HepG2 (cell line): ENCODE results near the gene YIPF1. TPM values are rescaled to one million over a fixed set of nuclear protein-coding genes. Genes with fewer than 3 reads are reported as not detected.

Source experiments
- ATAC-seq: fragments of 200-7000 bp; cut with Tn5 transposase; 3 replicates; pipeline ENCODE4 v1.9.1; 2020; ENCODE audit warnings: mild to moderate bottlenecking, moderate library complexity
- BruUV-seq: library from RNA; stranded (reverse); fragments of 400-500 nt; replicated peaks from 2 replicates; lab custom pipeline; 2021; lab: Mats Ljungman, UMichigan
- CTCF ChIA-PET: fragments of 300-600 bp; formaldehyde crosslinking; extraction: SDS; loops from one replicate; lab custom pipeline; 2021; ENCODE audit warnings: low total read pairs, inconsistent platforms, low intra/inter-chr PET ratio; lab: Yijun Ruan, JAX
- POLR2A ChIA-PET: fragments of 350-600 bp; sonication (Branson Sonifier 250); formaldehyde crosslinking; loops from one replicate; lab custom pipeline; 2020; ENCODE audit warnings: antibody characterized with exemption, inconsistent platforms; lab: Yijun Ruan, JAX
- DNase-seq: peaks from one replicate; pipeline ENCODE4 v3.0.0-alpha.2; 2015; ENCODE audit warnings: low spot score
- FAIRE-seq: peaks from 3 replicates; lab custom pipeline; 2011; peaks lifted over from hg19 to GRCh38; lab: Jason Lieb, UNC
- H2AFZ ChIP-seq: one replicate; pipeline ENCODE4 v1.6.1; 2011; ENCODE audit warnings: low read length, inconsistent platforms
- H3K27ac ChIP-seq: fragments of 300-600 bp; 3 replicates; pipeline ENCODE4 v1.8.0; 2011; ENCODE audit warnings: mixed run types, mild to moderate bottlenecking, mixed read lengths, low read length, inconsistent platforms; ENCODE audit not compliant: insufficient read depth; ENCODE audit errors: extremely low read length
- H3K27me3 ChIP-seq, 2 experiments: fragments of 200-600 bp in 1 of 2; 2 replicates in 1 of 2; 3 replicates in 1 of 2; pipeline versions ENCODE4 v1.6.0 to v1.8.0; 2011; ENCODE audit warnings: low read length in 2 of 2, mild to moderate bottlenecking in 2 of 2, moderate library complexity in 2 of 2, inconsistent platforms in 1 of 2; ENCODE audit not compliant: insufficient read depth in 2 of 2, control insufficient read depth in 1 of 2
- H3K36me3 ChIP-seq, 2 experiments: fragments of 200-600 bp in 1 of 2; replicated peaks in 1 of 2; 2 replicates in 1 of 2; 3 replicates in 1 of 2; pipeline versions ENCODE4 v1.5.1 to v1.8.0; 2011; ENCODE audit warnings: low read length in 2 of 2, inconsistent platforms in 1 of 2; ENCODE audit not compliant: insufficient read depth in 2 of 2, control insufficient read depth in 1 of 2
- H3K4me1 ChIP-seq: 2 replicates; pipeline ENCODE4 v1.5.1; 2012; ENCODE audit warnings: low read length, inconsistent platforms; ENCODE audit not compliant: insufficient read depth
- H3K4me2 ChIP-seq: 2 replicates; pipeline ENCODE4 v1.6.0; 2011; ENCODE audit warnings: low read depth, low read length, inconsistent platforms
- H3K4me3 ChIP-seq, 3 experiments: fragments of 200-600 bp in 1 of 3; sonication (generic), shearing (Covaris generic) in 1 of 3; replicated peaks in 1 of 3; 2 replicates each; pipeline ENCODE4 v1.5.1; 2011 to 2016; ENCODE audit warnings: low read length in 3 of 3, inconsistent platforms in 2 of 3, low read depth in 2 of 3, mild to moderate bottlenecking in 2 of 3, control low read depth in 1 of 3, mixed read lengths in 1 of 3; ENCODE audit not compliant: insufficient read depth in 1 of 3
- H3K79me2 ChIP-seq: one replicate; pipeline ENCODE4 v1.6.1; 2011; ENCODE audit warnings: low read length, inconsistent platforms; ENCODE audit not compliant: insufficient read depth
- H3K9ac ChIP-seq: 2 replicates; pipeline ENCODE4 v1.6.0; 2011; ENCODE audit warnings: mild to moderate bottlenecking, low read depth, low read length, inconsistent platforms; ENCODE audit not compliant: insufficient read depth
- H3K9me3 ChIP-seq: 2 replicates; pipeline ENCODE4 v1.5.1; 2012; ENCODE audit warnings: mild to moderate bottlenecking, low read length
- H4K20me1 ChIP-seq: 2 replicates; pipeline ENCODE4 v1.6.0; 2011; ENCODE audit warnings: inconsistent platforms, mild to moderate bottlenecking, low read length, moderate library complexity; ENCODE audit not compliant: insufficient read depth
- ELF4 ChIP-seq: sonication (generic); formaldehyde crosslinking; IDR thresholded peaks from 2 replicates; pipeline ENCODE4 v1.5.0; 2020; ENCODE audit warnings: missing genetic modification reagents, mild to moderate bottlenecking, moderate library complexity, borderline replicate concordance
- HMG20A ChIP-seq: IDR thresholded peaks from 2 replicates; pipeline ENCODE4 v1.6.1; 2016; ENCODE audit warnings: borderline replicate concordance
- SOX13 ChIP-seq, 3 experiments: fragments of 450-650 bp in 1 of 3; sonication (generic) in 1 of 3; formaldehyde crosslinking in 1 of 3; IDR thresholded peaks in 2 of 3; conservative IDR thresholded peaks in 1 of 3; 2 replicates each; pipeline versions ENCODE4 v1.5.0 to v1.6.1; 2016 to 2020; ENCODE audit warnings: antibody characterized with exemption in 1 of 3, mild to moderate bottlenecking in 1 of 3, missing compliant biosample characterization in 1 of 3, missing genetic modification reagents in 1 of 3, moderate library complexity in 1 of 3
- ZKSCAN8 ChIP-seq: IDR thresholded peaks from 2 replicates; pipeline ENCODE4 v1.6.1; 2016; ENCODE audit warnings: borderline replicate concordance, missing genetic modification reagents, missing compliant biosample characterization
- ZNF136 ChIP-seq: sonication (generic); formaldehyde crosslinking; IDR thresholded peaks from 2 replicates; pipeline ENCODE4 v1.8.1; 2022; ENCODE audit warnings: low read depth, mild to moderate bottlenecking, moderate library complexity, missing genetic modification reagents
- ZNF629 ChIP-seq: sonication (generic); formaldehyde crosslinking; conservative IDR thresholded peaks from 2 replicates; pipeline ENCODE4 v1.5.0; 2020; ENCODE audit warnings: missing genetic modification reagents
- ZNF737 ChIP-seq: sonication (generic); formaldehyde crosslinking; IDR thresholded peaks from 2 replicates; pipeline ENCODE4 v1.5.0; 2020; ENCODE audit warnings: missing genetic modification reagents, mild to moderate bottlenecking, borderline replicate concordance
- ZNF766 ChIP-seq: sonication (generic); formaldehyde crosslinking; IDR thresholded peaks from 2 replicates; pipeline ENCODE4 v1.5.0; 2020; ENCODE audit warnings: missing genetic modification reagents, borderline replicate concordance
- ZNF780A ChIP-seq: sonication (generic); formaldehyde crosslinking; IDR thresholded peaks from 2 replicates; pipeline ENCODE4 v1.8.0; 2022; ENCODE audit warnings: mild to moderate bottlenecking, missing genetic modification reagents, moderate library complexity
- WGBS: methylation state at CpG from one replicate; pipeline ENCODE4 v1.1.6; 2017; ENCODE audit warnings: low lambda C conversion rate; 5-methylcytosine and 5-hydroxymethylcytosine counted together
- in situ Hi-C: cut with HindIII; loops from 2 replicates; pipeline ENCODE4 v1.10.0; 2017; ENCODE audit warnings: low pct_unique_long_range_greater_than_20kb; ENCODE audit not compliant: extremely low pct_ligation_motif_present
- intact Hi-C: fragments of 100-400 bp; cut with micrococcal nuclease; formaldehyde crosslinking; loops from one replicate; pipeline ENCODE4 v1.10.0; 2022; ENCODE audit not compliant: unreplicated experiment
- polyA plus RNA-seq, 8 experiments: library from polyadenylated mRNA; depleted of rRNA in 3 of 8; stranded (reverse) in 7 of 8; unstranded in 1 of 8; fragments of >200 nt; fragmentation: Illumina TruSeq in 4 of 8; extraction: Trizol in 4 of 8; gene quantifications; 2 replicates each; pipeline versions ENCODE4 v1.2.1 to v1.2.3, GENCODE V29; 2011 to 2016; ENCODE audit warnings: low read depth in 4 of 8, missing spikeins in 1 of 8, mixed read lengths in 1 of 8; ENCODE audit not compliant: insufficient read depth in 1 of 8
- total RNA-seq, 5 experiments: library from RNA; depleted of rRNA; stranded (reverse); fragments of >200 nt; fragmentation: Illumina TruSeq; extraction: Trizol; gene quantifications; 2 replicates each; pipeline ENCODE4 v1.2.3, GENCODE V29; 2016; ENCODE audit warnings: low read depth in 1 of 5
- TF ChIP-seq, protein P1 (sequence below): sonication (generic); formaldehyde crosslinking; IDR thresholded peaks from 2 replicates; pipeline ENCODE4 v1.5.0; 2020; ENCODE audit warnings: missing genetic modification reagents
- TF ChIP-seq, protein P2 (sequence below): sonication (generic); formaldehyde crosslinking; conservative IDR thresholded peaks from 2 replicates; pipeline ENCODE4 v1.8.0; 2022; ENCODE audit warnings: low read depth, missing genetic modification reagents
- TF ChIP-seq, protein P3 (sequence below): sonication (generic); formaldehyde crosslinking; IDR thresholded peaks from 2 replicates; pipeline ENCODE4 v1.4.0; 2020; ENCODE audit warnings: missing genetic modification reagents, borderline replicate concordance
- TF ChIP-seq, protein P4 (sequence below): sonication (generic); formaldehyde crosslinking; IDR thresholded peaks from 2 replicates; pipeline ENCODE4 v1.5.1; 2020; ENCODE audit warnings: missing genetic modification reagents, mild to moderate bottlenecking, borderline replicate concordance

Gene YIPF1
- total and polyA plus RNA-seq, 2 of the 13 experiments (the other 11 are each of a cell fraction or from before 2014, with no cell fraction given) = 21.1 to 31.9 TPM

DNA sequence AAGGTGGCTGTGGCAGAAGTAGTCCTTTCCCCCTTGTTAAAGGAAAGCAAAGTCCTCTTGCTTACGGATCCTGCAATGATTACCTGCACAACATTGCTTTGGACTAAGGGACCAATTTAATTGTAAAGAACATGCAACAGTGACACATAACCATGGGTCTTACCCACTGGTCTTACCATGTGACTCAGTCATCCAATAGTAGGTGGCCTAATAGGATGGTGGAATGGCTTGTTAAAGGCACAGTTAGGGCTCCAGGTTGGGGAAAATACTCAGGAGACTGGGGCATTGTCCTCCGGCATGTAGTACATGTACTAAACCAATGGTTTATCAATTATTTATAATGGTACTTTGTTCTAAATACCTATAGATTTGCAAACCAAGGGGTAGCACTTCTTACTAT is 2.1 kb upstream of the YIPF1 start:
- BruUV-seq = no TSS peak
- ATAC-seq = no peak
- TF ChIP-seq, protein P1, sequence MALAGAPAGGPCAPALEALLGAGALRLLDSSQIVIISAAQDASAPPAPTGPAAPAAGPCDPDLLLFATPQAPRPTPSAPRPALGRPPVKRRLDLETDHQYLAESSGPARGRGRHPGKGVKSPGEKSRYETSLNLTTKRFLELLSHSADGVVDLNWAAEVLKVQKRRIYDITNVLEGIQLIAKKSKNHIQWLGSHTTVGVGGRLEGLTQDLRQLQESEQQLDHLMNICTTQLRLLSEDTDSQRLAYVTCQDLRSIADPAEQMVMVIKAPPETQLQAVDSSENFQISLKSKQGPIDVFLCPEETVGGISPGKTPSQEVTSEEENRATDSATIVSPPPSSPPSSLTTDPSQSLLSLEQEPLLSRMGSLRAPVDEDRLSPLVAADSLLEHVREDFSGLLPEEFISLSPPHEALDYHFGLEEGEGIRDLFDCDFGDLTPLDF (CRISPR knock-in tag) = no peak
- TF ChIP-seq ZNF136 (no peak), ELF4 (CRISPR knock-in tag) (no peak), ZNF629 (no peak), ZKSCAN8 (CRISPR knock-in tag) (no peak), HMG20A (CRISPR knock-in tag) (no peak), ZNF737 (CRISPR knock-in tag) (no peak), SOX13 (IDR thresholded peaks at IDR 0.05) (no peak), SOX13 (CRISPR knock-in tag; conservative IDR thresholded peaks at IDR 0.05 in 1 of 2, IDR thresholded peaks at IDR 0.05 in 1 of 2) (no peak), ZNF766 (CRISPR knock-in tag) (no peak), ZNF780A (CRISPR knock-in tag) (no peak)
- TF ChIP-seq, protein P2, sequence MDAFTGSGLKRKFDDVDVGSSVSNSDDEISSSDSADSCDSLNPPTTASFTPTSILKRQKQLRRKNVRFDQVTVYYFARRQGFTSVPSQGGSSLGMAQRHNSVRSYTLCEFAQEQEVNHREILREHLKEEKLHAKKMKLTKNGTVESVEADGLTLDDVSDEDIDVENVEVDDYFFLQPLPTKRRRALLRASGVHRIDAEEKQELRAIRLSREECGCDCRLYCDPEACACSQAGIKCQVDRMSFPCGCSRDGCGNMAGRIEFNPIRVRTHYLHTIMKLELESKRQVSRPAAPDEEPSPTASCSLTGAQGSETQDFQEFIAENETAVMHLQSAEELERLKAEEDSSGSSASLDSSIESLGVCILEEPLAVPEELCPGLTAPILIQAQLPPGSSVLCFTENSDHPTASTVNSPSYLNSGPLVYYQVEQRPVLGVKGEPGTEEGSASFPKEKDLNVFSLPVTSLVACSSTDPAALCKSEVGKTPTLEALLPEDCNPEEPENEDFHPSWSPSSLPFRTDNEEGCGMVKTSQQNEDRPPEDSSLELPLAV (CRISPR knock-in tag) = no peak
- TF ChIP-seq, protein P3, sequence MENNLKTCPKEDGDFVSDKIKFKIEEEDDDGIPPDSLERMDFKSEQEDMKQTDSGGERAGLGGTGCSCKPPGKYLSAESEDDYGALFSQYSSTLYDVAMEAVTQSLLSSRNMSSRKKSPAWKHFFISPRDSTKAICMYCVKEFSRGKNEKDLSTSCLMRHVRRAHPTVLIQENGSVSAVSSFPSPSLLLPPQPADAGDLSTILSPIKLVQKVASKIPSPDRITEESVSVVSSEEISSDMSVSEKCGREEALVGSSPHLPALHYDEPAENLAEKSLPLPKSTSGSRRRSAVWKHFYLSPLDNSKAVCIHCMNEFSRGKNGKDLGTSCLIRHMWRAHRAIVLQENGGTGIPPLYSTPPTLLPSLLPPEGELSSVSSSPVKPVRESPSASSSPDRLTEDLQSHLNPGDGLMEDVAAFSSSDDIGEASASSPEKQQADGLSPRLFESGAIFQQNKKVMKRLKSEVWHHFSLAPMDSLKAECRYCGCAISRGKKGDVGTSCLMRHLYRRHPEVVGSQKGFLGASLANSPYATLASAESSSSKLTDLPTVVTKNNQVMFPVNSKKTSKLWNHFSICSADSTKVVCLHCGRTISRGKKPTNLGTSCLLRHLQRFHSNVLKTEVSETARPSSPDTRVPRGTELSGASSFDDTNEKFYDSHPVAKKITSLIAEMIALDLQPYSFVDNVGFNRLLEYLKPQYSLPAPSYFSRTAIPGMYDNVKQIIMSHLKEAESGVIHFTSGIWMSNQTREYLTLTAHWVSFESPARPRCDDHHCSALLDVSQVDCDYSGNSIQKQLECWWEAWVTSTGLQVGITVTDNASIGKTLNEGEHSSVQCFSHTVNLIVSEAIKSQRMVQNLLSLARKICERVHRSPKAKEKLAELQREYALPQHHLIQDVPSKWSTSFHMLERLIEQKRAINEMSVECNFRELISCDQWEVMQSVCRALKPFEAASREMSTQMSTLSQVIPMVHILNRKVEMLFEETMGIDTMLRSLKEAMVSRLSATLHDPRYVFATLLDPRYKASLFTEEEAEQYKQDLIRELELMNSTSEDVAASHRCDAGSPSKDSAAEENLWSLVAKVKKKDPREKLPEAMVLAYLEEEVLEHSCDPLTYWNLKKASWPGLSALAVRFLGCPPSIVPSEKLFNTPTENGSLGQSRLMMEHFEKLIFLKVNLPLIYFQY (CRISPR knock-in tag) = no peak
- TF ChIP-seq, protein P4, sequence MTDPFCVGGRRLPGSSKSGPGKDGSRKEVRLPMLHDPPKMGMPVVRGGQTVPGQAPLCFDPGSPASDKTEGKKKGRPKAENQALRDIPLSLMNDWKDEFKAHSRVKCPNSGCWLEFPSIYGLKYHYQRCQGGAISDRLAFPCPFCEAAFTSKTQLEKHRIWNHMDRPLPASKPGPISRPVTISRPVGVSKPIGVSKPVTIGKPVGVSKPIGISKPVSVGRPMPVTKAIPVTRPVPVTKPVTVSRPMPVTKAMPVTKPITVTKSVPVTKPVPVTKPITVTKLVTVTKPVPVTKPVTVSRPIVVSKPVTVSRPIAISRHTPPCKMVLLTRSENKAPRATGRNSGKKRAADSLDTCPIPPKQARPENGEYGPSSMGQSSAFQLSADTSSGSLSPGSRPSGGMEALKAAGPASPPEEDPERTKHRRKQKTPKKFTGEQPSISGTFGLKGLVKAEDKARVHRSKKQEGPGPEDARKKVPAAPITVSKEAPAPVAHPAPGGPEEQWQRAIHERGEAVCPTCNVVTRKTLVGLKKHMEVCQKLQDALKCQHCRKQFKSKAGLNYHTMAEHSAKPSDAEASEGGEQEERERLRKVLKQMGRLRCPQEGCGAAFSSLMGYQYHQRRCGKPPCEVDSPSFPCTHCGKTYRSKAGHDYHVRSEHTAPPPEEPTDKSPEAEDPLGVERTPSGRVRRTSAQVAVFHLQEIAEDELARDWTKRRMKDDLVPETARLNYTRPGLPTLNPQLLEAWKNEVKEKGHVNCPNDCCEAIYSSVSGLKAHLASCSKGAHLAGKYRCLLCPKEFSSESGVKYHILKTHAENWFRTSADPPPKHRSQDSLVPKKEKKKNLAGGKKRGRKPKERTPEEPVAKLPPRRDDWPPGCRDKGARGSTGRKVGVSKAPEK = no peak
- H3K27ac ChIP-seq = no peak overlapping the region
- DNase-seq = no peak
- H4K20me1 ChIP-seq = no peaks in the 10 kb centered on the region; the same call in 1 of the 2 replicates
- peaks cover 13% of the 10 kb centered on the region for H3K79me2 ChIP-seq
- H3K27me3 ChIP-seq = no peaks in the 10 kb centered on the region; a peak in 1 of 5 replicates
- no peaks in the 10 kb centered on the region for H3K36me3 ChIP-seq
- H3K4me2 ChIP-seq = no peak overlapping the region
- no peak for FAIRE-seq
- CTCF ChIA-PET = no interaction called here
- no peaks in the 10 kb centered on the region for H3K9me3 ChIP-seq
- no peak overlapping the region for H3K9ac ChIP-seq
- H2AFZ ChIP-seq = no peak overlapping the region
- no peak overlapping the region for H3K4me3 ChIP-seq
- H3K4me1 ChIP-seq = peaks cover 61% of the 10 kb centered on the region
- 63% methylated on average over 2 of the region's 2 CpGs for WGBS
- POLR2A ChIA-PET = no interaction called here
- intact Hi-C loops (loop anchor here (5.0 kb wide), 1 partner anchor 56 kb away; the partner anchor contains the start of genes IFT25 and LRRC42), in situ Hi-C loops (loop anchor here (5.0 kb wide), 1 partner anchor 51 kb away; no protein-coding TSS in a partner anchor)
